Activated T-helper 2 cell treated with anti-CD3 and anti-CD28 coated beads, Interferon-gamma antibody, Interleukin-2, Interleukin-4, amounts not matched to agents 10 μg/mL and 5 μg/mL and 100 μg/mL, durations not matched to agents 14 hours and 24 hours and 36 hours (primary cell): ENCODE data around the gene HSPA9. TPM values are rescaled to one million over a fixed set of nuclear protein-coding genes. Genes with fewer than 3 reads are reported as not detected.

Experiments used
- total RNA-seq: library from RNA; stranded (reverse); gene quantifications from 2 replicates; pipeline ENCODE4 v1.2.3, GENCODE V29; 2022

HSPA9 gene
- total RNA-seq, 1 donor from 2014 or later = 340 TPM

Other genes with a start within 250 kb of the HSPA9 start
- 8.4 and 9.0 TPM in 2 replicates for gene CDC25C, start 243.6 kb downstream of the HSPA9 start, total RNA-seq
- 24.4 and 26.1 TPM in 2 replicates for gene FAM53C, start 237.1 kb downstream of the HSPA9 start, total RNA-seq
- 52.8 and 54.5 TPM in 2 replicates for gene KDM3B, start 222.7 kb downstream of the HSPA9 start, total RNA-seq
- gene REEP2, start 136.3 kb downstream of the HSPA9 start, total RNA-seq = 9.7 and 11.1 TPM in 2 replicates
- 41.9 and 43.0 TPM in 2 replicates for gene EGR1, start 109.9 kb downstream of the HSPA9 start, total RNA-seq
- 169 and 170 TPM in 2 replicates for gene ETF1, start 32.2 kb downstream of the HSPA9 start, total RNA-seq
- gene CTNNA1, start 178.0 kb upstream of the HSPA9 start, total RNA-seq = 272 and 298 TPM in 2 replicates